ENCODE data around the gene SELE.

- TF ChIP-seq POLR2AphosphoS5 (IDR thresholded peaks at IDR 0.05; ENCODE audit: low read depth, low read length) (no peak), POLR2A (IDR thresholded peaks at IDR 0.05; ENCODE audit: low read depth, low read length) (no peak)
Measured at GRCh38 chr1:169681140-169681539, 52.7 kb downstream of the SELE start.
